HCT116 (cell line): Measurements from ENCODE around the gene TMEM51. TPM values are rescaled to one million over a fixed set of nuclear protein-coding genes. Genes with fewer than 3 reads are reported as not detected.
A peak's percentile ranks its signal among the peaks of the same experiment; 100 is the strongest.

Experiments used
- ATAC-seq: fragments of 200-7000 bp; cut with Tn5 transposase; 2 replicates; pipeline ENCODE4 v1.9.1; 2020; ENCODE audit warnings: mild to moderate bottlenecking, moderate library complexity
- BruUV-seq: library from RNA; stranded (reverse); fragments of 400-500 nt; replicated peaks from 2 replicates; lab custom pipeline; 2021; lab: Mats Ljungman, UMichigan
- CTCF ChIA-PET: fragments of 300-600 bp; sonication (Branson Sonifier 250); formaldehyde crosslinking; loops from one replicate; lab custom pipeline; 2021; ENCODE audit warnings: antibody characterized with exemption; lab: Charles Lee
- POLR2A ChIA-PET: fragments of 300-600, 350-600 bp; sonication (Branson Sonifier 250); formaldehyde crosslinking; loops from one replicate; lab custom pipeline; 2021; ENCODE audit warnings: antibody characterized with exemption; lab: Charles Lee
- RAD21 ChIA-PET, 2 experiments: fragments of 300-600 bp; sonication (Branson Sonifier 250); formaldehyde crosslinking; loops; one replicate each; lab custom pipeline; 2023; ENCODE audit warnings: low total read pairs in 2 of 2; ENCODE audit not compliant: uncharacterized antibody in 2 of 2, unreplicated experiment in 2 of 2, low non-redundant PET in 1 of 2; lab: Charles Lee
- DNase-seq: peaks from one replicate; pipeline ENCODE4 v3.0.0-alpha.2; 2010; ENCODE audit warnings: low read depth, low spot score
- H2AFZ ChIP-seq: fragments of 200-600 bp; shearing (Covaris generic), sonication (generic); 2 replicates; pipeline ENCODE4 v1.6.1; 2017; ENCODE audit warnings: low read depth, mixed run types, mixed read lengths, antibody characterized with exemption, low read length; ENCODE audit not compliant: poor library complexity, severe bottlenecking
- H3K27ac ChIP-seq: 2 replicates; pipeline ENCODE4 v1.5.1; 2012; ENCODE audit warnings: low read depth, low read length
- H3K27me3 ChIP-seq: fragments of 200-600 bp; sonication (generic); 2 replicates; pipeline ENCODE4 v1.6.1; 2016; ENCODE audit warnings: mixed run types, low read length, mixed read lengths; ENCODE audit not compliant: insufficient read depth
- H3K36me3 ChIP-seq, 2 experiments: fragments of 200-500 bp in 1 of 2; fragments of 200-600 bp in 1 of 2; sonication (Bioruptor generic) in 1 of 2; sonication (generic) in 1 of 2; 2 replicates each; pipeline versions ENCODE4 v1.5.1 to v1.6.1; 2014 to 2016; ENCODE audit warnings: low read length in 2 of 2, inconsistent platforms in 1 of 2, mixed read lengths in 1 of 2, mixed run types in 1 of 2; ENCODE audit not compliant: insufficient read depth in 2 of 2, control insufficient read depth in 1 of 2
- H3K4me1 ChIP-seq, 2 experiments: fragments of 200-600 bp in 1 of 2; sonication (generic) in 1 of 2; 2 replicates each; pipeline versions ENCODE4 v1.5.1 to v1.6.1; 2012 to 2017; ENCODE audit warnings: low read length in 2 of 2, inconsistent platforms in 1 of 2, mild to moderate bottlenecking in 1 of 2, mixed read lengths in 1 of 2, mixed run types in 1 of 2, moderate library complexity in 1 of 2; ENCODE audit not compliant: insufficient read depth in 2 of 2, control insufficient read depth in 1 of 2
- H3K4me2 ChIP-seq: fragments of 200-600 bp; sonication (generic); 2 replicates; pipeline ENCODE4 v1.6.1; 2017; ENCODE audit warnings: mixed run types, low read length, mixed read lengths
- H3K4me3 ChIP-seq, 2 experiments: fragments of 200-600 bp in 1 of 2; sonication (generic) in 1 of 2; replicated peaks in 1 of 2; 2 replicates each; pipeline ENCODE4 v1.5.1; 2011 to 2016; ENCODE audit warnings: low read length in 2 of 2, control low read depth in 1 of 2, low read depth in 1 of 2, mild to moderate bottlenecking in 1 of 2, mixed read lengths in 1 of 2, mixed run types in 1 of 2
- H3K79me2 ChIP-seq: fragments of 200-600 bp; sonication (generic); 2 replicates; pipeline ENCODE4 v1.6.1; 2017; ENCODE audit warnings: mild to moderate bottlenecking, mixed run types, low read length, moderate library complexity, mixed read lengths; ENCODE audit not compliant: insufficient read depth
- H3K9ac ChIP-seq: fragments of 200-600 bp; sonication (generic); 2 replicates; pipeline ENCODE4 v1.6.1; 2016; ENCODE audit warnings: low read length, mixed read lengths
- H3K9me2 ChIP-seq: fragments of 200-600 bp; sonication (generic), shearing (Covaris generic); 2 replicates; pipeline ENCODE4 v1.6.1; 2017; ENCODE audit warnings: mixed run types, mild to moderate bottlenecking, moderate library complexity; ENCODE audit not compliant: insufficient read depth
- H3K9me3 ChIP-seq, 2 experiments: fragments of 200-500 bp in 1 of 2; fragments of 200-600 bp in 1 of 2; sonication (Bioruptor generic) in 1 of 2; sonication (generic) in 1 of 2; 2 replicates each; pipeline ENCODE4 v1.6.1; 2014 to 2017; ENCODE audit warnings: low read length in 2 of 2, mixed read lengths in 2 of 2, inconsistent platforms in 1 of 2, low read depth in 1 of 2, mild to moderate bottlenecking in 1 of 2, mixed run types in 1 of 2, moderate library complexity in 1 of 2; ENCODE audit not compliant: control insufficient read depth in 1 of 2, insufficient read depth in 1 of 2
- H4K20me1 ChIP-seq: fragments of 200-600 bp; sonication (generic), shearing (Covaris generic); 2 replicates; pipeline ENCODE4 v1.6.1; 2017; ENCODE audit warnings: mixed run types, mild to moderate bottlenecking, moderate library complexity; ENCODE audit not compliant: insufficient read depth
- ATF3 ChIP-seq: IDR thresholded peaks from 2 replicates; pipeline ENCODE4 v1.6.1; 2012
- CEBPB ChIP-seq: IDR thresholded peaks from 2 replicates; pipeline ENCODE4 v1.6.1; 2012; ENCODE audit warnings: low read depth
- CTCF ChIP-seq, 3 experiments: fragments of 200-600 bp in 1 of 3; sonication (generic) in 1 of 3; IDR thresholded peaks in 2 of 3; conservative IDR thresholded peaks in 1 of 3; 2 replicates each; pipeline ENCODE4 v1.5.1; 2012 to 2017; ENCODE audit warnings: low read depth in 2 of 3, low read length in 2 of 3, antibody characterized with exemption in 1 of 3, borderline replicate concordance in 1 of 3, control low read depth in 1 of 3, mild to moderate bottlenecking in 1 of 3, mixed read lengths in 1 of 3, mixed run types in 1 of 3, moderate library complexity in 1 of 3; ENCODE audit not compliant: insufficient read depth in 1 of 3
- EGR1 ChIP-seq: IDR thresholded peaks from 2 replicates; pipeline ENCODE4 v1.6.1; 2012; ENCODE audit warnings: low read depth
- ELF1 ChIP-seq: IDR thresholded peaks from 2 replicates; pipeline ENCODE4 v1.6.1; 2012; ENCODE audit warnings: low read depth, borderline replicate concordance
- EZH2phosphoT487 ChIP-seq: fragments of 200-600 bp; IDR thresholded peaks from 2 replicates; pipeline ENCODE4 v1.6.1; 2018; ENCODE audit warnings: antibody characterized with exemption, borderline replicate concordance
- POLR2AphosphoS5 ChIP-seq: IDR thresholded peaks from 2 replicates; pipeline ENCODE4 v1.6.1; 2011; ENCODE audit warnings: mild to moderate bottlenecking, low read depth, low read length, moderate library complexity
- RAD21 ChIP-seq: IDR thresholded peaks from 2 replicates; pipeline ENCODE4 v1.6.1; 2012; ENCODE audit warnings: low read depth, mild to moderate bottlenecking
- SRF ChIP-seq: IDR thresholded peaks from 2 replicates; pipeline ENCODE4 v1.6.1; 2012; ENCODE audit warnings: low read depth
- TCF7L2 ChIP-seq: IDR thresholded peaks from 2 replicates; pipeline ENCODE4 v1.7.0; 2011; ENCODE audit warnings: borderline replicate concordance, inconsistent platforms; ENCODE audit not compliant: insufficient read depth, insufficient read length; ENCODE audit errors: extremely low read depth
- YY1 ChIP-seq: IDR thresholded peaks from 2 replicates; pipeline ENCODE4 v1.6.1; 2011; ENCODE audit warnings: low read length, low read depth, moderate library complexity, mild to moderate bottlenecking; ENCODE audit not compliant: insufficient replicate concordance; ENCODE audit errors: extremely low read depth
- ZBTB33 ChIP-seq: IDR thresholded peaks from 2 replicates; pipeline ENCODE4 v1.6.1; 2011; ENCODE audit warnings: mild to moderate bottlenecking, low read length, moderate library complexity; ENCODE audit not compliant: insufficient replicate concordance; ENCODE audit errors: extremely low read depth
- ZFX ChIP-seq: fragments of 450-650 bp; IDR thresholded peaks from 2 replicates; pipeline ENCODE4 v1.6.1; 2017
- ZNF274 ChIP-seq: fragments of 200-500 bp; sonication (Bioruptor generic); IDR thresholded peaks from 2 replicates; pipeline ENCODE4 v1.6.1; 2014; ENCODE audit warnings: mild to moderate bottlenecking, low read depth, low read length, inconsistent platforms
- intact Hi-C: fragments of 100-400 bp; cut with micrococcal nuclease; formaldehyde crosslinking; loops from 2 replicates; pipeline ENCODE4 v1.10.0; 2022
- total RNA-seq: library from RNA; stranded (reverse); gene quantifications from one replicate; pipeline ENCODE4 v1.2.1, GENCODE V29; 2021; ENCODE audit not compliant: unreplicated experiment

TMEM51 gene
- total RNA-seq, 1 experiment from 2014 or later: 16.6 TPM

- peaks cover 66 to 89% of the 10 kb centered on the region in 2 experiments for H3K4me1 ChIP-seq
- peak overlapping the region; percentile 86 for H3K4me2 ChIP-seq
These were observed 19.1 kb downstream of the TMEM51 start for GRCh38 chr1:15172405-15173259.

More at GRCh38 chr1:15172405-15173259, 19.1 kb downstream of the TMEM51 start:
- Histone ChIP-seq H3K79me2 (peaks cover 89% of the 10 kb centered on the region), H3K27ac (peak overlapping the region; percentile 80), H3K36me3 (no peaks in the 10 kb centered on the region), H2AFZ (no peak overlapping the region), H3K4me3 (no peak overlapping the region), H3K9ac (peak overlapping the region; percentile 52), H3K9me2 (no peaks in the 10 kb centered on the region), H3K9me3 (no peaks in the 10 kb centered on the region), H3K27me3 (no peaks in the 10 kb centered on the region), H4K20me1 (no peaks in the 10 kb centered on the region)
- POLR2A ChIA-PET: no interaction called here
- RAD21 ChIA-PET: interaction anchor here in 1 of 2 experiments (1.3 kb wide), 1 partner anchor 10 kb away, joined by 4 read pairs; no protein-coding TSS in a partner anchor
- BruUV-seq: no TSS peak
- CTCF ChIA-PET: interaction anchor here (0.9 to 1.5 kb wide), 2 partner anchors 19 to 21 kb away, joined by 4 read pairs; partner anchors contain the start of gene TMEM51
- ATAC-seq (no peak), DNase-seq (no peak)
- intact Hi-C loops: no loop called here
- TF ChIP-seq ZNF274 (no peak), CTCF (IDR thresholded peaks at IDR 0.05 in 2 of 3, conservative IDR thresholded peaks at IDR 0.05 in 1 of 3; ENCODE audit: borderline replicate concordance in 1 of 3, insufficient read depth in 1 of 3, low read depth in 2 of 3, low read length in 2 of 3) (no peak), EZH2phosphoT487 (no peak), POLR2AphosphoS5 (no peak), TCF7L2 (no peak), ATF3 (no peak), CEBPB (no peak), ELF1 (no peak), ZBTB33 (no peak), SRF (no peak), YY1 (no peak), ZFX (no peak), RAD21 (no peak), EGR1 (no peak)
